K562 (cell line): Measurements from ENCODE around the gene SLTM. TPM values are rescaled to one million over a fixed set of nuclear protein-coding genes. Genes with fewer than 3 reads are reported as not detected.

ENCODE experiments used
- ATAC-seq: fragments of 200-7000 bp; cut with Tn5 transposase; 3 replicates; pipeline ENCODE4 v1.9.1; 2020; ENCODE audit warnings: moderate library complexity
- BruUV-seq: library from RNA; stranded (reverse); fragments of 400-500 nt; replicated peaks from 2 replicates; lab custom pipeline; 2021; lab: Mats Ljungman, UMichigan
- CTCF ChIA-PET: fragments of 300-600 bp; formaldehyde crosslinking; extraction: SDS; loops from one replicate; lab custom pipeline; 2021; ENCODE audit warnings: low intra/inter-chr PET ratio; lab: Yijun Ruan, JAX
- POLR2A ChIA-PET: fragments of 300-600, 350-650 bp; sonication (Branson Sonifier 250); formaldehyde crosslinking; extraction: SDS; loops from one replicate; lab custom pipeline; 2021; ENCODE audit warnings: antibody characterized with exemption, inconsistent platforms; lab: Yijun Ruan, JAX
- DNase-seq, 4 experiments: peaks; one replicate each; pipeline versions ENCODE4 v3.0.0 to v3.0.0-alpha.2; 2011 to 2018; ENCODE audit warnings: low spot score in 3 of 4, mixed read lengths in 3 of 4; ENCODE audit errors: extremely low read depth in 1 of 4
- FAIRE-seq: peaks from 2 replicates; lab custom pipeline; 2011; peaks lifted over from hg19 to GRCh38; lab: Jason Lieb, UNC
- H2AFZ ChIP-seq: 2 replicates; pipeline ENCODE4 v1.6.0; 2011; ENCODE audit warnings: low read depth, low read length, control low read depth, inconsistent platforms
- H3K27ac ChIP-seq: fragments of 200-600 bp; 3 replicates; pipeline ENCODE4 v1.8.0; 2011; ENCODE audit warnings: low read depth, mild to moderate bottlenecking, control low read depth, inconsistent platforms, low read length, moderate library complexity, mixed read lengths; ENCODE audit errors: extremely low read depth
- H3K27me3 ChIP-seq, 2 experiments: fragments of 300-600 bp in 1 of 2; 2 replicates in 1 of 2; 3 replicates in 1 of 2; pipeline versions ENCODE4 v1.6.0 to v1.8.0; 2011; ENCODE audit warnings: inconsistent platforms in 2 of 2, low read length in 2 of 2, mild to moderate bottlenecking in 1 of 2, mixed read lengths in 1 of 2, moderate library complexity in 1 of 2; ENCODE audit not compliant: control insufficient read depth in 2 of 2, insufficient read depth in 2 of 2
- H3K36me3 ChIP-seq: fragments of 300-600 bp; 3 replicates; pipeline ENCODE4 v1.8.0; 2011; ENCODE audit warnings: mild to moderate bottlenecking, low read length, inconsistent platforms; ENCODE audit not compliant: control insufficient read depth, insufficient read depth
- H3K4me1 ChIP-seq, 2 experiments: fragments of 200-600 bp in 1 of 2; replicated peaks in 1 of 2; 2 replicates in 1 of 2; 3 replicates in 1 of 2; pipeline versions ENCODE4 v1.5.1 to v1.8.0; 2011; ENCODE audit warnings: inconsistent platforms in 2 of 2, low read length in 2 of 2, mild to moderate bottlenecking in 1 of 2, mixed read lengths in 1 of 2, moderate library complexity in 1 of 2; ENCODE audit not compliant: control insufficient read depth in 2 of 2, insufficient read depth in 2 of 2
- H3K4me2 ChIP-seq: 2 replicates; pipeline ENCODE4 v1.6.1; 2011; ENCODE audit warnings: low read length, control low read depth, inconsistent platforms, mixed read lengths; ENCODE audit not compliant: insufficient read depth
- H3K4me3 ChIP-seq: fragments of 200-600 bp; sonication (generic), shearing (Covaris generic); 2 replicates; pipeline ENCODE4 v1.5.1; 2016; ENCODE audit warnings: control low read depth, inconsistent platforms
- H3K79me2 ChIP-seq: fragments of 200-600 bp; 3 replicates; pipeline ENCODE4 v1.8.0; 2011; ENCODE audit warnings: low read length, inconsistent platforms; ENCODE audit not compliant: control insufficient read depth, insufficient read depth
- H3K9ac ChIP-seq, 2 experiments: 2 replicates each; pipeline versions ENCODE4 v1.6.0 to v1.6.1; 2011; ENCODE audit warnings: low read depth in 2 of 2, low read length in 2 of 2, control low read depth in 1 of 2, inconsistent platforms in 1 of 2, mild to moderate bottlenecking in 1 of 2, mixed read lengths in 1 of 2; ENCODE audit not compliant: insufficient read depth in 1 of 2
- H3K9me1 ChIP-seq: one replicate; pipeline ENCODE4 v1.6.0; 2011; ENCODE audit warnings: inconsistent platforms, mild to moderate bottlenecking, low read length, moderate library complexity; ENCODE audit not compliant: control insufficient read depth, insufficient read depth
- H3K9me3 ChIP-seq: replicated peaks from 2 replicates; pipeline ENCODE4 v1.5.1; 2011; ENCODE audit warnings: low read depth, low read length, inconsistent platforms; ENCODE audit not compliant: control insufficient read depth, insufficient read depth
- H4K20me1 ChIP-seq: replicated peaks from 2 replicates; pipeline ENCODE4 v1.6.1; 2011; ENCODE audit warnings: low read length, inconsistent platforms, mixed read lengths; ENCODE audit not compliant: control insufficient read depth, insufficient read depth
- CHD1 ChIP-seq: fragments of 200-600 bp; sonication (generic); IDR thresholded peaks from one replicate; pipeline ENCODE4 v1.6.1; 2012; ENCODE audit warnings: mild to moderate bottlenecking, moderate library complexity, low read length, inconsistent platforms
- ETS2 ChIP-seq: IDR thresholded peaks from 2 replicates; pipeline ENCODE4 v1.6.1; 2016; ENCODE audit warnings: borderline replicate concordance, missing genetic modification characterization, mild to moderate bottlenecking, moderate library complexity, missing compliant biosample characterization; ENCODE audit not compliant: poor library complexity, severe bottlenecking
- GATAD2B ChIP-seq: fragments of 450-650 bp; IDR thresholded peaks from 2 replicates; pipeline ENCODE4 v1.6.1; 2017; ENCODE audit warnings: mild to moderate bottlenecking, borderline replicate concordance
- HNRNPH1 ChIP-seq: fragments of 200-400 bp; formaldehyde crosslinking; optimal IDR thresholded peaks from 2 replicates; pipeline ENCODE3; 2017; ENCODE audit warnings: low read depth, mild to moderate bottlenecking, low read length, moderate library complexity
- JUND ChIP-seq, 2 experiments: IDR thresholded peaks; 2 replicates in 1 of 2; 3 replicates in 1 of 2; pipeline ENCODE4 v1.6.1; 2011; ENCODE audit warnings: borderline replicate concordance in 2 of 2, low read depth in 2 of 2, low read length in 2 of 2, improper control_type of control experiment in 1 of 2, missing biosample characterization in 1 of 2, missing genetic modification characterization in 1 of 2, missing genetic modification reagents in 1 of 2
- LCOR ChIP-seq: sonication (generic); formaldehyde crosslinking; IDR thresholded peaks from 2 replicates; pipeline ENCODE4 v1.8.0; 2022; ENCODE audit warnings: mild to moderate bottlenecking, missing genetic modification reagents
- NR3C1 ChIP-seq: sonication (generic); formaldehyde crosslinking; IDR thresholded peaks from 2 replicates; pipeline ENCODE4 v1.8.1; 2022; ENCODE audit warnings: missing genetic modification reagents
- NR4A1 ChIP-seq, 2 experiments: fragments of 250-450 bp in 1 of 2; fragments of 450-650 bp in 1 of 2; sonication (Bioruptor Pico) in 1 of 2; IDR thresholded peaks; 2 replicates each; pipeline versions ENCODE4 v1.4.0 to v1.6.1; 2016 to 2020; ENCODE audit warnings: mild to moderate bottlenecking in 2 of 2, missing compliant biosample characterization in 1 of 2, missing genetic modification characterization in 1 of 2, moderate library complexity in 1 of 2
- OTX1 ChIP-seq: fragments of 450-650 bp; formaldehyde crosslinking; IDR thresholded peaks from 2 replicates; pipeline ENCODE4 v1.4.0; 2022; ENCODE audit warnings: mild to moderate bottlenecking
- SIN3B ChIP-seq: fragments of 450-650 bp; IDR thresholded peaks from 2 replicates; pipeline ENCODE4 v1.6.1; 2017; ENCODE audit warnings: low read depth, mild to moderate bottlenecking, moderate library complexity
- ZNF507 ChIP-seq: conservative IDR thresholded peaks from 2 replicates; pipeline ENCODE4 v1.6.1; 2017; ENCODE audit warnings: missing genetic modification characterization, missing compliant biosample characterization
- WGBS: fragments of 100-300 bp; shearing (Covaris generic); methylation state at CpG from one replicate; pipeline ENCODE4 v1.1.6; 2016; ENCODE audit warnings: low coverage, mixed read lengths; ENCODE audit not compliant: insufficient coverage; ENCODE audit errors: missing lambda C conversion rate; 5-methylcytosine and 5-hydroxymethylcytosine counted together
- in situ Hi-C: fragments of 300-500 bp; cut with MboI; formaldehyde crosslinking; loops from 4 replicates; pipeline ENCODE4 v1.15.0; 2018; ENCODE audit warnings: inconsistent platforms, mixed read lengths
- intact Hi-C: fragments of 100-400 bp; cut with micrococcal nuclease; formaldehyde crosslinking; loops from 2 replicates; pipeline ENCODE4 v1.14.2; 2022
- polyA plus RNA-seq, 8 experiments: library from polyadenylated mRNA; depleted of rRNA in 4 of 8; stranded (reverse) in 5 of 8; unstranded in 3 of 8; fragments of >200 nt; fragmentation: Nextera tagmentation in 2 of 8; fragmentation: Illumina TruSeq in 1 of 8; extraction: Ambion mirVana in 2 of 8; extraction: Trizol in 1 of 8; gene quantifications; 2 replicates each; pipeline versions ENCODE4 v1.2.1 to v1.2.3, GENCODE V29; 2011 to 2014; ENCODE audit warnings: inconsistent platforms in 1 of 8, missing spikeins in 1 of 8
- total RNA-seq, 7 experiments: library from RNA; depleted of rRNA in 6 of 7; stranded (reverse); fragments of >200 nt in 6 of 7; fragmentation: Illumina TruSeq in 2 of 7; extraction: Trizol in 2 of 7; gene quantifications; 2 replicates each; pipeline versions ENCODE4 v1.2.1 to v1.2.3, GENCODE V29; 2011 to 2021; ENCODE audit warnings: low replicate concordance in 1 of 7
- TF ChIP-seq, protein P1 (sequence below), 2 experiments: fragments of 450-650 bp; IDR thresholded peaks; 2 replicates each; pipeline ENCODE4 v1.6.1; 2016
- TF ChIP-seq, protein P2 (sequence below): sonication (generic); formaldehyde crosslinking; IDR thresholded peaks from 2 replicates; pipeline ENCODE4 v1.8.0; 2023; ENCODE audit warnings: mild to moderate bottlenecking, missing genetic modification reagents

SLTM gene
- total and polyA plus RNA-seq, 9 of the 15 experiments (the other 6 are each of a cell fraction or from before 2014, with no cell fraction given), result 39.5 to 163 (median 102) TPM

DNA sequence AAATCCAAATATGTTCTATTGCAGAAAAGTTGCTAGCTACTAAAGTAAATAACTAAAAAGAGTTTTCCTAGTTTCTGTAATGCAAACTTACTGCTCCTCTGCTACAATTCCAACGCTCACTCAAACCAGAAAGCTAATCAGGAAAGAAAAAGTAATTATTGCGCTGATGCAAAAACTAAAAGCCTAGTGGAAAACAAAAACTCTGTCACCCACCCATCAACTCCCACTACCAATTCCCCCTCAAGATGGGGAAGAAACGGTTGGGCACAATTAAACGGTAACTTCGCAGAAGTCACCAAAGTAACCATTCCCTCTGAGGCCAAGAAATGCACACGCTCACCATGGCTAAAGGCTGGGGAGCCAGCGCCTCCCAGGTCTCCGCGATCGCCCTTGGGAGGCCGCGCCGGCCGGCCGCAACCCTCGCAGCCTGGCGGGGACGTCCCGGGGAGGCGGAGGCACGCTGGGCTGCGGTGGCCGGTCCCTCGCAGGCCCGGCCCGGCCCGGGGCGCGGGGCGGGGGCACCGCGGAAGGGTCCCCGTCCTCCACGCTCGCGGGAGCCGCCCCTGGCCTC lies 684 bp downstream of the SLTM start:
- FAIRE-seq, result peak; percentile 77
- POLR2A ChIA-PET, result interaction anchor here (0.7 to 3.4 kb wide), 4 partner anchors 11 to 68 kb away, joined by 3 to 35 read pairs (median 12); no protein-coding TSS in a partner anchor
- BruUV-seq, result no TSS peak
- Histone ChIP-seq H3K4me1 (peaks cover 0 to 15% of the 10 kb centered on the region in 2 experiments; a peak in 4 of 5 replicates), H3K9me1 (no peaks in the 10 kb centered on the region), H4K20me1 (no peaks in the 10 kb centered on the region), H3K9ac (peak overlapping the region; percentile 97 to 100), H3K36me3 (peaks cover 31% of the 10 kb centered on the region; the same call in 2 of the 3 replicates), H3K4me3 (peak overlapping the region; percentile 70), H3K27ac (peak overlapping the region; percentile 89), H3K79me2 (peaks cover 55% of the 10 kb centered on the region), H3K4me2 (peak overlapping the region; percentile 82; the same call in 1 of the 2 replicates), H3K9me3 (no peaks in the 10 kb centered on the region), H2AFZ (peak overlapping the region; percentile 98), H3K27me3 (no peaks in the 10 kb centered on the region)
- intact Hi-C loops (loop anchor here (5.0 kb wide), 1 partner anchor 160 kb away; the partner anchor contains the start of gene MINDY2), in situ Hi-C loops (no loop called here)
- DNase-seq, result peak in 2 of 4 experiments; percentile 45 to 50
- TF ChIP-seq LCOR (CRISPR knock-in tag), result 0 out of 2 replicates have a peak, but pooled peaks have one; percentile 15
- no peak for TF ChIP-seq NR3C1 (CRISPR knock-in tag)
- no peak for TF ChIP-seq OTX1
- TF ChIP-seq CHD1, result peak; percentile 99
- TF ChIP-seq HNRNPH1, result no peak
- TF ChIP-seq ETS2, result peak; percentile 12
- TF ChIP-seq, protein P1, sequence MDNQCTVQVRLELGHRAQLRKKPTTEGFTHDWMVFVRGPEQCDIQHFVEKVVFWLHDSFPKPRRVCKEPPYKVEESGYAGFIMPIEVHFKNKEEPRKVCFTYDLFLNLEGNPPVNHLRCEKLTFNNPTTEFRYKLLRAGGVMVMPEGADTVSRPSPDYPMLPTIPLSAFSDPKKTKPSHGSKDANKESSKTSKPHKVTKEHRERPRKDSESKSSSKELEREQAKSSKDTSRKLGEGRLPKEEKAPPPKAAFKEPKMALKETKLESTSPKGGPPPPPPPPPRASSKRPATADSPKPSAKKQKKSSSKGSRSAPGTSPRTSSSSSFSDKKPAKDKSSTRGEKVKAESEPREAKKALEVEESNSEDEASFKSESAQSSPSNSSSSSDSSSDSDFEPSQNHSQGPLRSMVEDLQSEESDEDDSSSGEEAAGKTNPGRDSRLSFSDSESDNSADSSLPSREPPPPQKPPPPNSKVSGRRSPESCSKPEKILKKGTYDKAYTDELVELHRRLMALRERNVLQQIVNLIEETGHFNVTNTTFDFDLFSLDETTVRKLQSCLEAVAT (IDR thresholded peaks at IDR 0.05), result peak in 1 of 2 experiments; percentile 48; a peak in 2 of 4 replicates
- no peak for TF ChIP-seq NR4A1 (CRISPR knock-in tag; IDR thresholded peaks at IDR 0.05)
- TF ChIP-seq NR4A1 (tag; IDR thresholded peaks at IDR 0.05), result 0 out of 2 replicates have a peak, but pooled peaks have one; percentile 25
- TF ChIP-seq SIN3B, result peak; percentile 56; the same call in 1 of the 2 replicates
- peak; percentile 43; the same call in 1 of the 2 replicates for TF ChIP-seq GATAD2B
- TF ChIP-seq ZNF507 (tag), result no peak
- TF ChIP-seq, protein P2, sequence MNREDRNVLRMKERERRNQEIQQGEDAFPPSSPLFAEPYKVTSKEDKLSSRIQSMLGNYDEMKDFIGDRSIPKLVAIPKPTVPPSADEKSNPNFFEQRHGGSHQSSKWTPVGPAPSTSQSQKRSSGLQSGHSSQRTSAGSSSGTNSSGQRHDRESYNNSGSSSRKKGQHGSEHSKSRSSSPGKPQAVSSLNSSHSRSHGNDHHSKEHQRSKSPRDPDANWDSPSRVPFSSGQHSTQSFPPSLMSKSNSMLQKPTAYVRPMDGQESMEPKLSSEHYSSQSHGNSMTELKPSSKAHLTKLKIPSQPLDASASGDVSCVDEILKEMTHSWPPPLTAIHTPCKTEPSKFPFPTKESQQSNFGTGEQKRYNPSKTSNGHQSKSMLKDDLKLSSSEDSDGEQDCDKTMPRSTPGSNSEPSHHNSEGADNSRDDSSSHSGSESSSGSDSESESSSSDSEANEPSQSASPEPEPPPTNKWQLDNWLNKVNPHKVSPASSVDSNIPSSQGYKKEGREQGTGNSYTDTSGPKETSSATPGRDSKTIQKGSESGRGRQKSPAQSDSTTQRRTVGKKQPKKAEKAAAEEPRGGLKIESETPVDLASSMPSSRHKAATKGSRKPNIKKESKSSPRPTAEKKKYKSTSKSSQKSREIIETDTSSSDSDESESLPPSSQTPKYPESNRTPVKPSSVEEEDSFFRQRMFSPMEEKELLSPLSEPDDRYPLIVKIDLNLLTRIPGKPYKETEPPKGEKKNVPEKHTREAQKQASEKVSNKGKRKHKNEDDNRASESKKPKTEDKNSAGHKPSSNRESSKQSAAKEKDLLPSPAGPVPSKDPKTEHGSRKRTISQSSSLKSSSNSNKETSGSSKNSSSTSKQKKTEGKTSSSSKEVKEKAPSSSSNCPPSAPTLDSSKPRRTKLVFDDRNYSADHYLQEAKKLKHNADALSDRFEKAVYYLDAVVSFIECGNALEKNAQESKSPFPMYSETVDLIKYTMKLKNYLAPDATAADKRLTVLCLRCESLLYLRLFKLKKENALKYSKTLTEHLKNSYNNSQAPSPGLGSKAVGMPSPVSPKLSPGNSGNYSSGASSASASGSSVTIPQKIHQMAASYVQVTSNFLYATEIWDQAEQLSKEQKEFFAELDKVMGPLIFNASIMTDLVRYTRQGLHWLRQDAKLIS (CRISPR knock-in tag), result peak; percentile 13
- no peak for TF ChIP-seq JUND (IDR thresholded peaks at IDR 0.05; ENCODE audit: borderline replicate concordance, low read depth, low read length)
- TF ChIP-seq JUND (tag; IDR thresholded peaks at IDR 0.05; ENCODE audit: borderline replicate concordance, low read depth, low read length), result 0 out of 3 replicates have a peak, but pooled peaks have one; percentile 7
- CTCF ChIA-PET, result interaction anchor here (0.7 kb wide), 1 partner anchor 141 kb away, joined by 3 read pairs; no protein-coding TSS in a partner anchor
- peak; percentile 59 for ATAC-seq
- 1% methylated on average over 37 of the region's 37 CpGs for WGBS
